GM12874 (cell line): Measurements from ENCODE around the gene ZNF132.

Experiments
- TF ChIP-seq, protein P1 (sequence below): IDR thresholded peaks from 2 replicates; pipeline ENCODE4 v1.5.1; 2011; ENCODE audit warnings: low read depth, mild to moderate bottlenecking, control low read depth, low read length, moderate library complexity; ENCODE audit not compliant: insufficient read depth

ZNF132 gene

GRCh38 chr19:58392945-58393724, 46.8 kb downstream of the ZNF132 start:
- TF ChIP-seq, protein P1, sequence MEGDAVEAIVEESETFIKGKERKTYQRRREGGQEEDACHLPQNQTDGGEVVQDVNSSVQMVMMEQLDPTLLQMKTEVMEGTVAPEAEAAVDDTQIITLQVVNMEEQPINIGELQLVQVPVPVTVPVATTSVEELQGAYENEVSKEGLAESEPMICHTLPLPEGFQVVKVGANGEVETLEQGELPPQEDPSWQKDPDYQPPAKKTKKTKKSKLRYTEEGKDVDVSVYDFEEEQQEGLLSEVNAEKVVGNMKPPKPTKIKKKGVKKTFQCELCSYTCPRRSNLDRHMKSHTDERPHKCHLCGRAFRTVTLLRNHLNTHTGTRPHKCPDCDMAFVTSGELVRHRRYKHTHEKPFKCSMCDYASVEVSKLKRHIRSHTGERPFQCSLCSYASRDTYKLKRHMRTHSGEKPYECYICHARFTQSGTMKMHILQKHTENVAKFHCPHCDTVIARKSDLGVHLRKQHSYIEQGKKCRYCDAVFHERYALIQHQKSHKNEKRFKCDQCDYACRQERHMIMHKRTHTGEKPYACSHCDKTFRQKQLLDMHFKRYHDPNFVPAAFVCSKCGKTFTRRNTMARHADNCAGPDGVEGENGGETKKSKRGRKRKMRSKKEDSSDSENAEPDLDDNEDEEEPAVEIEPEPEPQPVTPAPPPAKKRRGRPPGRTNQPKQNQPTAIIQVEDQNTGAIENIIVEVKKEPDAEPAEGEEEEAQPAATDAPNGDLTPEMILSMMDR = no peak

- TF ChIP-seq, protein P1 = no peak
These were observed 51.8 kb downstream of the ZNF132 start for GRCh38 chr19:58388175-58388526.

- TF ChIP-seq, protein P1 = no peak
These were observed 52.4 kb downstream of the ZNF132 start for GRCh38 chr19:58387338-58388174.

DNA sequence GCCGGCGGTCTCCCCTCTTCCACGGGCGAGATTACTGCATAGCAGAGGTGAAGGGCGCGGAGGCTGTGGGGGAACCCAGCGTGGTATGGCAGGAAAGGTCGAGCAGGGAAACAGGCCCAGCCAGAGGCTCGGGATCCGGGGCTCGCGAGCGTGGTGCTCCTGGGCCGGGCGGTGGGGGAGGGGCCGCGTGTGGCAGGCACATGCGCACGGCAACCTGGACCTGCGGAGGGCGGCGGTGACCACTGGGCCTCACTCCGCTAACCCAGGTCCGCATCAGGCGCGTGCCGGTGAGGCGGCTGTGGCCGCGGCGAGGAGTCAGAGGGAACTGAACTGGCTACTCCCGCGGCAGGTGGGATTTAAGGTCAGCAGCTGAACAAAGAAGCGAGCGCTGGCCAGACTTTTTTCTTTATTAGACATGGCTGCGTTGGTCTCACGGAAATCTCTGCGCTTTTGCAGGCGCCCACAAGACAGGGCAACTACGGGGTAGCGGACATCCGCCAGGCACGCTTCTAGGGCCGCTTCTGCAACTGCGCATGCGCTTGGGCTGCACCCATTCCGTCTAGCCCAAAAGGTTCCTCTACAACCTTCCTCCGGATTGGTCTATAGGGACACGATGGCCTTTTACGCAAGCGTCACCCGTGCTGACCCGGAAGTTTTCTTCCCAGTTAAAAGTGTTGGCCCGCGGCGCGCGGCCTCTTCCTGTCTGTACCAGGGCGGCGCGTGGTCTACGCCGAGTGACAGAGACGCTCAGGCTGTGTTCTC, 53.2 kb downstream of the ZNF132 start, which contains the start of gene RPS5:
RPS5 (plus strand) TSS at position 694 of the 762 bp plus-strand sequence. CDS start 869 bp downstream, outside the sequence.
- TF ChIP-seq, protein P1 = no peak

DNA sequence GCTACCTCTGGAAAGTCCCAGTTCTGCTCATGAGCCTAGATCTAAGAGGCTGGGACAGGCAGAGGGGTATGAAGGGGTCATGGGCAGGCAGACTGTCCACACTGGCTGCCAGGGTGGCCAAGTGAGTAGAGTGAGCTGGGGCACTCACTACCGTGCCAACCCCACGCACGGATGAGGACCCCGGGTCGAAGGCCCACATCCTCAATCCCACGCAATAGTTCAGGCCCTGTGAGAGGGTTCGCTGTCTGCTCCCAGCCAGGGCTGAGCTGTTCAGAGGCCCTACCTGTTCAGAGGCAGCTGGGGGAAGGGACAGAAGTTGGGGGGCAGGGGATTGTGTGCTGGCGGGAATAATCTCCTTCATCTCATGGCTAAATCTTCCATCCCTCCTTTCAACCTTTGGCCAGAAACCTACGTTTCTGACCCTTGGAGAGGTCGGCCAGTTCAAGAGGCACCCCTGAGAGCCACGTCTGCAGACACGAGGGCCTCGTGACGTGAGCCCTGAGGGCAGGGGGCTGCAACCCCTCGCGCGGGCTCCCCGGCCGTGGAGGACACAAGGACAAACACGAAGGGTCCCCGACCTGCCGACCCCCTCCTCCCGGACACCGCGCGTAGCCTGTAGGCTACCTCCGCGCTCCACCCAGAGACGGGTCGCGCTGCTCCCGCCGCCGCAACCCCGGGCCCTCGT, 53.9 kb downstream of the ZNF132 start:
- TF ChIP-seq, protein P1 = no peak

DNA sequence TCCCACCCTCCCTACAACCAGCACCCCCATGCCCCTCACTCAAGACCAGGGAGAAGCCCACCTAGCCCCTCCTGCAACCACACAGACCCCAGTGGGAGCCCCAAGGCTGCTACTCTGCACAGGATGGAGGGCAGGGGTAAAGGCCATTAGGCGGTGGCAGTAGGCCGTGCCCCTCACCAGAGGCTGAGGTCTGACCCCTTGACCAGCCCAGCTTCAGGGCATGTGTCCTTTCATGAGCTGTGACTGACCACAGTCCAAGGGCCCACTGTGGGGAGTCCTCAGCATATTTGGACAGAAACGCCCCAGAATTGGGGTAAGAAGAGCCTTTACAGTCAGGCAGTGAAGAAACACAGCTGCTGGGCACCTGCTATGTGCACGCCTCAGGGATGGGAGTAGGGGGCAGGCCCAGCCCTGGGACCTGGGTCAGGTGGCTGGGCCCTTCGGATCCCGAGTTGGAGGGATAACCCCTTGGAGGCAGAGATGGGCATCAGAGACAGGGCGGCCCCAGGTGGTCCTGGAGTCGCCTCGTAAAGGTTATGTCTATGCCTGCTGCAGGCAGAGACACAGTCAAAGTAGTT, 54.6 kb downstream of the ZNF132 start:
- TF ChIP-seq, protein P1 = no peak
